22Rv1 (cell line): ENCODE results near the gene FBN1.

Experiments
- ZFX ChIP-seq: fragments of 450-650 bp; IDR thresholded peaks from 2 replicates; pipeline ENCODE4 v1.6.1; 2017; ENCODE audit warnings: antibody characterized with exemption, borderline replicate concordance
- TF ChIP-seq, protein P1 (sequence below): fragments of 450-650 bp; IDR thresholded peaks from 2 replicates; pipeline ENCODE4 v1.5.1; 2017; ENCODE audit warnings: mild to moderate bottlenecking

DNA sequence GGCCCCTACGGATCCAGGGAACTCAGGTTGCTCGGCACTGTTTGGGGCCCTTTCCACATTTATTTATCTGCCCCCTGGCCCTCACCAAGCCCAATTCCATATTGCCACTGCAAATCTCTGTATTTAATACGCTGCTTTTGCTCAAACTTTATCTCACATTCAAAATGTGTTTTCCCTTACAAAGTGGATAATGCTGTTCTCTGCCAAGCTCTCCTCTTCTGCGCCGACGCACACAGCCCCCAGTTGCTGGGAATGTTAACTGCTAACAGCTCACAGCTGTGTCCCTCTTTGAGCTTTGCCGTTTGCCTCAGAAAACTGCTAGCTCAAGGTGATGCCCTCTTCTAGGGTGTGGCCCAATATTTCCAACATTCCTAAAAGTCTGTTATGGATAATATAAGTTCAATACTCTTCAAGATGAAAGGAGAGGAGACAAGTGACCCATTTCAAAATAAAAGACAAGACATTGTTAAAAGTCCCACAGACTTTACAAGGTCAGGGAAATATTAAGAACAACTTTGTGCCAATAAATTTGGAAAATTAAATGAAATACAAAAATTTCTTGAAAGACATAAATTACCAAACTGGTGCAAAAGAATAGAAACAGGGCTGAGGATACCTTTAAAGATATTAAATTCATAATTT is 12.6 kb upstream of the FBN1 start:
- TF ChIP-seq, protein P1, sequence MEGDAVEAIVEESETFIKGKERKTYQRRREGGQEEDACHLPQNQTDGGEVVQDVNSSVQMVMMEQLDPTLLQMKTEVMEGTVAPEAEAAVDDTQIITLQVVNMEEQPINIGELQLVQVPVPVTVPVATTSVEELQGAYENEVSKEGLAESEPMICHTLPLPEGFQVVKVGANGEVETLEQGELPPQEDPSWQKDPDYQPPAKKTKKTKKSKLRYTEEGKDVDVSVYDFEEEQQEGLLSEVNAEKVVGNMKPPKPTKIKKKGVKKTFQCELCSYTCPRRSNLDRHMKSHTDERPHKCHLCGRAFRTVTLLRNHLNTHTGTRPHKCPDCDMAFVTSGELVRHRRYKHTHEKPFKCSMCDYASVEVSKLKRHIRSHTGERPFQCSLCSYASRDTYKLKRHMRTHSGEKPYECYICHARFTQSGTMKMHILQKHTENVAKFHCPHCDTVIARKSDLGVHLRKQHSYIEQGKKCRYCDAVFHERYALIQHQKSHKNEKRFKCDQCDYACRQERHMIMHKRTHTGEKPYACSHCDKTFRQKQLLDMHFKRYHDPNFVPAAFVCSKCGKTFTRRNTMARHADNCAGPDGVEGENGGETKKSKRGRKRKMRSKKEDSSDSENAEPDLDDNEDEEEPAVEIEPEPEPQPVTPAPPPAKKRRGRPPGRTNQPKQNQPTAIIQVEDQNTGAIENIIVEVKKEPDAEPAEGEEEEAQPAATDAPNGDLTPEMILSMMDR = no peak
- no peak for TF ChIP-seq ZFX
